MM.1S (cell line): ENCODE data around the gene RTKN.

Experiments used
- DNase-seq: peaks from one replicate; pipeline ENCODE4 v3.0.0-alpha.2; 2015
- H2AFZ ChIP-seq: fragments of 300-600 bp; sonication (generic); 2 replicates; pipeline ENCODE4 v1.6.0; 2016; ENCODE audit warnings: antibody characterized with exemption, low read length
- H3F3A ChIP-seq: fragments of 300-600 bp; sonication (generic); 2 replicates; pipeline ENCODE4 v1.6.1; 2016; ENCODE audit warnings: mild to moderate bottlenecking, antibody characterized with exemption, low read length, moderate library complexity, mixed read lengths; ENCODE audit not compliant: insufficient read depth
- H3K27ac ChIP-seq: fragments of 300-600 bp; sonication (generic); 2 replicates; pipeline ENCODE4 v1.5.1; 2016; ENCODE audit warnings: mild to moderate bottlenecking, low read length
- H3K27me3 ChIP-seq: fragments of 300-600 bp; sonication (generic); replicated peaks from 2 replicates; pipeline ENCODE4 v1.6.0; 2016; ENCODE audit warnings: low read length; ENCODE audit not compliant: insufficient read depth
- H3K36me3 ChIP-seq: fragments of 300-600 bp; sonication (generic); replicated peaks from 2 replicates; pipeline ENCODE4 v1.6.1; 2016; ENCODE audit warnings: mild to moderate bottlenecking, low read length, mixed read lengths; ENCODE audit not compliant: insufficient read depth
- H3K4me1 ChIP-seq: fragments of 300-600 bp; sonication (generic); 2 replicates; pipeline ENCODE4 v1.6.1; 2016; ENCODE audit warnings: low read length, mixed read lengths
- H3K4me2 ChIP-seq: fragments of 300-600 bp; sonication (generic); 2 replicates; pipeline ENCODE4 v1.6.0; 2016; ENCODE audit warnings: low read depth, low read length
- H3K4me3 ChIP-seq: fragments of 300-600 bp; sonication (generic); 2 replicates; pipeline ENCODE4 v1.5.1; 2016; ENCODE audit warnings: low read length, mixed read lengths
- H3K79me2 ChIP-seq: fragments of 300-600 bp; sonication (generic); 2 replicates; pipeline ENCODE4 v1.6.1; 2016; ENCODE audit warnings: mixed run types, low read length, mixed read lengths
- H3K9ac ChIP-seq: fragments of 300-600 bp; sonication (generic); 2 replicates; pipeline ENCODE4 v1.6.1; 2016; ENCODE audit warnings: low read length, mixed read lengths
- H3K9me2 ChIP-seq: fragments of 300-600 bp; sonication (generic); replicated peaks from 2 replicates; pipeline ENCODE4 v1.6.1; 2016; ENCODE audit warnings: mild to moderate bottlenecking, low read length, mixed read lengths; ENCODE audit not compliant: insufficient read depth
- H3K9me3 ChIP-seq: fragments of 300-600 bp; sonication (generic); replicated peaks from 2 replicates; pipeline ENCODE4 v1.6.1; 2016; ENCODE audit warnings: mild to moderate bottlenecking, low read length, mixed read lengths; ENCODE audit not compliant: insufficient read depth
- H4K20me1 ChIP-seq: fragments of 300-600 bp; sonication (generic); 2 replicates; pipeline ENCODE4 v1.6.1; 2016; ENCODE audit warnings: mild to moderate bottlenecking, low read length, moderate library complexity, mixed read lengths; ENCODE audit not compliant: insufficient read depth
- EZH2 ChIP-seq: fragments of 300-600 bp; sonication (generic); optimal IDR thresholded peaks from 2 replicates; pipeline ENCODE3; 2017; ENCODE audit warnings: low read depth, mild to moderate bottlenecking, antibody characterized with exemption, low read length, mixed read lengths
- EZH2phosphoT487 ChIP-seq: fragments of 300-600 bp; sonication (generic); IDR thresholded peaks from 2 replicates; pipeline ENCODE4 v1.6.1; 2018; ENCODE audit warnings: antibody characterized with exemption, low read length
- TF ChIP-seq, protein P1 (sequence below): fragments of 300-600 bp; sonication (generic); IDR thresholded peaks from 2 replicates; pipeline ENCODE4 v1.5.1; 2016; ENCODE audit warnings: antibody characterized with exemption, low read length, mixed read lengths

Gene RTKN

DNA sequence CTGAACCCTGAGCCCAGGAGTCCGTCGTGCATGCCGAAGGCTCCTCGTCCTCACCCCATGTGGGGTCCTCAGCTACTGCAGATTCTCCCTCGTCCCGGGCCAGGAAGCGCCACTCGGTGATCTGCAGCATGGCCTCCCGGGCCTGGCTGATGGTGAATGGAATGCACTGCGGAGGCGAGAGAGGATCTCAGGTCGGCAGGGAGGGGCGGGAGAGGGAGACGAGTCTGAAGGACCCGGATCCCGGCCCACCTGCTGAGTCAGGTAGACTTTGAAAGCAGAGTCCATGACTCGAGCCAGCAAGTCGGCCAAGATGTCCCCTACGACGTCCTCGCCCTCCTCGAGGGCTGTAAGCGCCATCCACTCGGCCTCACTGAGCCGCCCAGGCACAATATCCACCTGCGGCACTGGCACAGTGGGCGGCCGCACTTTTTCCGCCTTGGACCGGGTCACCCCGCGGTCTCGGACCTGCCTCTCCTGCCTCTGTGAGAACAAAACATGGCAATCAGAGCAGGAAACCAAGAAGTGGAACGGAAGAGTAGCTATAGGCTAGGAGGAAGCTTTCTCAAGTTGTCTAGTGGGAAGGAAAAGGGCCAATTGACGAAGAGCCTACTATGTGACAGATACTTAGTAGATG, 25.9 kb downstream of the RTKN start:
- Histone ChIP-seq H3K4me1 (peaks cover 26% of the 10 kb centered on the region), H3K79me2 (no peaks in the 10 kb centered on the region), H3K27ac (no peak overlapping the region), H3K36me3 (no peaks in the 10 kb centered on the region), H4K20me1 (no peaks in the 10 kb centered on the region), H3K4me3 (no peak overlapping the region), H2AFZ (0 out of 2 replicates have a peak overlapping the region, but pooled peaks have one; percentile 69), H3K9me3 (no peaks in the 10 kb centered on the region), H3K9me2 (no peaks in the 10 kb centered on the region), H3K4me2 (peak overlapping the region; percentile 71; the same call in 1 of the 2 replicates), H3F3A (no peaks in the 10 kb centered on the region), H3K27me3 (no peaks in the 10 kb centered on the region), H3K9ac (no peak overlapping the region)
- TF ChIP-seq, protein P1, sequence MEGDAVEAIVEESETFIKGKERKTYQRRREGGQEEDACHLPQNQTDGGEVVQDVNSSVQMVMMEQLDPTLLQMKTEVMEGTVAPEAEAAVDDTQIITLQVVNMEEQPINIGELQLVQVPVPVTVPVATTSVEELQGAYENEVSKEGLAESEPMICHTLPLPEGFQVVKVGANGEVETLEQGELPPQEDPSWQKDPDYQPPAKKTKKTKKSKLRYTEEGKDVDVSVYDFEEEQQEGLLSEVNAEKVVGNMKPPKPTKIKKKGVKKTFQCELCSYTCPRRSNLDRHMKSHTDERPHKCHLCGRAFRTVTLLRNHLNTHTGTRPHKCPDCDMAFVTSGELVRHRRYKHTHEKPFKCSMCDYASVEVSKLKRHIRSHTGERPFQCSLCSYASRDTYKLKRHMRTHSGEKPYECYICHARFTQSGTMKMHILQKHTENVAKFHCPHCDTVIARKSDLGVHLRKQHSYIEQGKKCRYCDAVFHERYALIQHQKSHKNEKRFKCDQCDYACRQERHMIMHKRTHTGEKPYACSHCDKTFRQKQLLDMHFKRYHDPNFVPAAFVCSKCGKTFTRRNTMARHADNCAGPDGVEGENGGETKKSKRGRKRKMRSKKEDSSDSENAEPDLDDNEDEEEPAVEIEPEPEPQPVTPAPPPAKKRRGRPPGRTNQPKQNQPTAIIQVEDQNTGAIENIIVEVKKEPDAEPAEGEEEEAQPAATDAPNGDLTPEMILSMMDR: no peak
- no peak for TF ChIP-seq EZH2phosphoT487
- no peak for TF ChIP-seq EZH2
- no peak for DNase-seq

GRCh38 chr2:74414881-74415761, 26.6 kb downstream of the RTKN start:
- TF ChIP-seq EZH2phosphoT487: no peak
- Histone ChIP-seq H2AFZ (peak overlapping the region; percentile 69; the same call in 1 of the 2 replicates), H3K9me3 (no peaks in the 10 kb centered on the region), H3K9ac (no peak overlapping the region), H3K36me3 (no peaks in the 10 kb centered on the region), H3K9me2 (no peaks in the 10 kb centered on the region), H3K27me3 (no peaks in the 10 kb centered on the region), H3K4me3 (peak overlapping the region; percentile 50), H3K4me1 (peaks cover 24% of the 10 kb centered on the region), H3K27ac (no peak overlapping the region), H4K20me1 (no peaks in the 10 kb centered on the region), H3K79me2 (no peaks in the 10 kb centered on the region), H3K4me2 (peak overlapping the region; percentile 71; the same call in 1 of the 2 replicates), H3F3A (no peaks in the 10 kb centered on the region)
- DNase-seq: no peak

DNA sequence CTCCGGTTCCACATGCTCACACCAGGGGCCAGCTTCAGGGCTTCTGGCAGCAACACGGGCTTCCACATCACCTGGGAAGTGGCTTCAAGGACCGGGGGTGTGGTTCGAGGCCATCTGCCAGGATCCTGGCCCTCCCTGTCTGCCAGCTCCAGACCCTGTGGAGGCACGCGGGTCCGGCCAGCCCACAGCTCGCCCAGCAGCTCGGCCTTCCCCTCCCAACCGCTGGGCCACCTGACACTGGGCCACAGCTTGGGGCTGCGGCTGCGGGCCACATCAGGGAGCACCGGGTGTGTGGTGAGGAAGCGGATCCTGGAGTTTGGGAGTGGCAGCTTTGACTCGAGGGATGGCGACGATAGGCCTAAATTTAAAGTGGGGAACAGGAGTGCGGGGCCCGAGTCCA, 27.3 kb downstream of the RTKN start:
- Histone ChIP-seq H3K9me2 (no peaks in the 10 kb centered on the region), H3K9ac (no peak overlapping the region), H3K4me2 (peak overlapping the region; percentile 71; the same call in 1 of the 2 replicates), H3K79me2 (no peaks in the 10 kb centered on the region), H3K36me3 (no peaks in the 10 kb centered on the region), H3K27ac (no peak overlapping the region), H3K9me3 (no peaks in the 10 kb centered on the region), H3K27me3 (no peaks in the 10 kb centered on the region), H3K4me1 (peaks cover 21% of the 10 kb centered on the region), H3K4me3 (peak overlapping the region; percentile 50), H4K20me1 (no peaks in the 10 kb centered on the region), H3F3A (no peaks in the 10 kb centered on the region), H2AFZ (0 out of 2 replicates have a peak overlapping the region, but pooled peaks have one; percentile 69)
- TF ChIP-seq EZH2phosphoT487: no peak
- TF ChIP-seq EZH2: no peak
- TF ChIP-seq, protein P1: no peak
- DNase-seq: no peak
